GM19238 (cell line): ENCODE measurements around the gene CTDSPL2.
"Not testable (repeated sequence)": the region's sequence is repeated elsewhere in the genome, so short reads cannot be mapped to it uniquely, and the experiment has no call there.

Experiments
- DNase-seq: peaks from one replicate; pipeline ENCODE4 v3.0.0; 2011; ENCODE audit warnings: low spot score; ENCODE audit not compliant: insufficient read length

CTDSPL2 gene

DNA sequence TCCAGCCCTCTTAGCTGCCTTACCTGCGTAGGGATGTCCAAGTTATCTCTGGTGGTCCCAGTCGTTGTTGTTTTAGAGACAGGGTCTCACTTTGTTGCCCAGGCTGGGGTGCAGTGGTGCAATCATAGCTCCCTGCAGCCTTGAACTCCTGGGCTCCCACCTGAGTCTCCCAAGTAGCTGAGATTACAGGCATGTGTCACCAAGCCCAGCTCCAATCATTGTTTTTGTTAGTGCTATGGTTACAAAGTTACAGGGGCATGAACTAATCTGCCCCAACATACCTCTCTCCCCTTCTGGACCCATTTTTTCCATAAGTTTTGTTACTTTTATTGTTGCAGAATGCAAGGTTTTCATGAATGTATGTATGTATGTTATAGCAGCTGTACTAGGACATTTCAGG, 54.7 kb downstream of the CTDSPL2 start:
- DNase-seq = no peak

DNA sequence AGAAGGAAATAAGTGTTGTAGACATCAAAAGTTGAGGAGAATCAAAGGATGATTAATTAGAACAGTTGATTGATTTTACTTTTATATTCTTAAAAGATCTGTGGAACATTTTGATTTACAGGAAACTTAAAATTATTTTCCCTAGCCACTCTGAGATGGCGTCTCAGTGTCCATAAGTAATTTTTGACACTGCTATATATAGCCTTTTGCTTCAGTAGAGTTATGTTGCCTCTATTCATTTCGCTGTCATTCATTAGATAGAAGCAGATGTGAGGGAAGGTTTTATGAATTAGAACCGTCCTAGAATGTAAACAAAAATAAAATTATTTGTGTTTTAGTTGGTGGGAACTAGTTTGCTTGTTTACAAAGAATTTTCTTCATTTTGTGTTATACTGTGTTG, 58.5 kb downstream of the CTDSPL2 start:
- no peak for DNase-seq

- no peak for DNase-seq
These were observed 62.0 kb downstream of the CTDSPL2 start for GRCh38 chr15:44489464-44489863.

GRCh38 chr15:44490622-44491021, 63.2 kb downstream of the CTDSPL2 start:
- no peak for DNase-seq

DNA sequence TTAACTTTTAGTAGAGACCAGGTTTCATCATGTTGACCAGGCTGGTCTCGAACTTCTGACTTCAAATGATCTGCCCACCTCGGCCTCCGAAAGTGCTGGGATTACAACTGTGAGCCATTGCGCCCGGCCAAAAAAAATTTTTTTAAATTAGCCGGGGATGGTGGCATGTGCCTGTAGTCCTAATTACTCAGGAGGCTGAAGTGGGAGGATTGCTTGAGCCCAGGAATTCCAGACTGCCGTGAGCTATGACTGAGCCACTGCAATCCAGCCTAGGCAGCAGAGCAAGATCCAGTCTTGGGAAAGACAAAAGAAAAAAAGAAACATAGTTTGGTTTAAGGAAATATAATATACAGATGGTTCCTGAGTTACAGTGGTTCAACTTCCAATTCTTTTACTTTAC, 64.6 kb downstream of the CTDSPL2 start:
- DNase-seq = no peak

DNA sequence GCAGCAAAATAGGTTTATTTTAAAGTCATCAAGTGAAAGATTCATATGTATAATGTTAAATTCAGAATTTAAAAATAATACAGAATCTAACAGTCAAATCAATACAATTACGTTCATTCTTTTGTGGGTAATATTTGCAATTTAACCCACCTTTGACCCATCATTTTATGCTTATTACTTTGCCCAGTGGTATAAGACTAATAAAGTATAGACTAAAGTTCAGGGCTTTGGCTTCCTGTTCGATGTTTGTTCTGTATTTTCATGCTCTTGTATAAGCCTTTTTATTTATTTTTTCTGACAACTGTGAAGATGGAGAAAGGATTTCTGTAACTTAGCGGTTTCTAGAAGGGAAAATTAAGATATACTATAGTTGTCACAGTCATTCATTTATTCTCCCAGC, 65.2 kb downstream of the CTDSPL2 start:
- DNase-seq = no peak

GRCh38 chr15:44495562-44495961, 68.1 kb downstream of the CTDSPL2 start:
- DNase-seq = no peak

GRCh38 chr15:44500555-44500954, 73.1 kb downstream of the CTDSPL2 start:
- no peak for DNase-seq

- DNase-seq = peak; percentile 13
These were observed 74.4 kb downstream of the CTDSPL2 start for GRCh38 chr15:44501768-44502366.

DNA sequence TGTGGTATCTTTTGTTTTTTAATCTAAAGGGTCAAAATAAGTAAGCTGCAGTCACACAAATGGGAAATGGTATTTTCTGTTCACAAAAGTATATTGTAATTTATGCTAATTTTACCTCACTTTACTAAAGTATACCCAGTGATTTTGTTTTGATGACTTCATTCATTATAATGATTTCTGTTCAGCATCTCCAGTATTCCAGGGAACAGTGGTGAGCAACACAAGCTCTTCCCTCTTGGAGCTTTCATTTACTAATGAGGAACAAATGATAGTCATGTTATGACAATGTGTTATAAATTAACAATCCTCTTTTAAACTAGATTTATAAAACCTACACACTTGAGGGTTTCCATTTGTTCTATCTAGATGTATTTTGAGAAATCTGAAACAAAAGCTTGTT, 89.0 kb downstream of the CTDSPL2 start:
- no peak for DNase-seq

GRCh38 chr15:44519537-44519936, 92.1 kb downstream of the CTDSPL2 start:
- no peak for DNase-seq

GRCh38 chr15:44525018-44525417, 97.6 kb downstream of the CTDSPL2 start:
- no peak for DNase-seq

GRCh38 chr15:44527241-44527640, 99.8 kb downstream of the CTDSPL2 start:
- DNase-seq = no peak

DNA sequence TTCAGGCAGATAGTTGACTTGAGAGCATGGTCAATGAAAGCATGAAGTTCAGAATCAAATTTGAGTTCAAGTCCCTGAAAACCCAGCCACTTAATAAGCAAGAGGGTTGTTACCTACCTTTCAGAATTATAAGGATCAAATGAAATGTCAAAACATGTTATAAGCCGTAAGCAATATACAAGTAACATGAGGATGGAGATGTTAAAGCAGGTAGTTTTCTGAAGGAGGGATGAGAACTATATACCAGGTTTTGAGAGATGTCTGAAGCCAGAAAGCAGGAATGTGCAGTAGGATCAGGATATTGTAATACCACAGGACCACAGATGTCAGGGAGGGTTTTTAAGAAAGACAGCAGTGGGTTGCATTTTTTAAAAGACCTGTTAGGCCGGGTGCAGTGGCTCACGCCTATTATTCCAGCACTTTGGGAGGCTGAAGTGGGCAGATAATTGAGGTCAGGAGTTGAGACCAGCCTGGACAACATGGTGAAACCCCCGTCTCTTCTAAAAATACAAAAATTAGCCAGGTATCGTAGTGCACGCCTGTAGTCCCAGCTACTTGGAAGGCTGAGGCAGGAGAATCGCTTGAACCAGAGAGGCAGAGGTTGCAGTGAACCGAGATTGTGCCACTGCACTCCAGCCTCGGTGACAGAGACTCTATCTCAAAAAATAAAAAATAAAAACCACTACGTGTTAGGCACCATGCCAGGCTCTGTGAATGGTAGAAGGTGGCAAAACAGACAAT, 102.6 kb downstream of the CTDSPL2 start:
- no peak for DNase-seq

DNA sequence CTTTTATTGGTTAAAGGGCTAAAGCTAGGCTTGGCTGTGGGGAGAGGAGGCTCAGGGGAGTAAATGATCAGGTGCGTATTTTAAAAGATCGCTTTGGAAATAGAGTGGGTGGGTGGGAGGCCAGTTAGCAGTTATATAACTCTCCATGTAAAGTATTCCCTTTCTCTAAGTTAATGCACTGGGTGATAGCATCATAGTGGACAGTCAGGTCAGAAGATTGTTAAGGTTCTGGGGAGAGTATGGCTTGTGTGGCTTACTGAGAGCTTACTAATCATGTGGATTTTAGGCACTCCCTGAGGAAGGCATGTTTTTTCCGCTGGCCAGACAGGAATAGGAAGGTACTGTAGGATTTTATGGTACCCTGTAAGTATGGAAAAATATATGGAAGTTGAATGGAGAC, 103.2 kb downstream of the CTDSPL2 start:
- DNase-seq = no peak

DNA sequence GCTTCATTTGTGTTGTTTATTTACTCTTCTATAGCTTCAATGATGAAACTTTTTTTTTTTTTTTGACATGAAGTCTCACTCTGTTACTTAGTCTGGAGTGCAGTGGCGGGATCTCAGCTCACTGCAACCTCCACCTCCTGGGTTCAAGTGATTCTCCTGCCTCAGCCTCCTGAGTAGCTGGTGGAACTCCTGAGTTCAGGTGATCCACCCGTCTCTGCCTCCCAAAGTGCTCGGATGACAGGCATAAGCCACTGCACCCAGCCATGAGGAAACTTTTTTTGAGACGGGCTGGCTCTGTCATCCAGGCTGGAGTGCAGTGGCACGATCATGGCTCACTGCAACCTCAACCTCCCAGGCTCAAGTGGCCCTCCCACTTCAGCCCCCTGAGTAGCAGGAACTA, 104.8 kb downstream of the CTDSPL2 start:
- not testable (repeated sequence) for DNase-seq

- DNase-seq = no peak
These were observed 105.3 kb downstream of the CTDSPL2 start for GRCh38 chr15:44532689-44533088.

DNA sequence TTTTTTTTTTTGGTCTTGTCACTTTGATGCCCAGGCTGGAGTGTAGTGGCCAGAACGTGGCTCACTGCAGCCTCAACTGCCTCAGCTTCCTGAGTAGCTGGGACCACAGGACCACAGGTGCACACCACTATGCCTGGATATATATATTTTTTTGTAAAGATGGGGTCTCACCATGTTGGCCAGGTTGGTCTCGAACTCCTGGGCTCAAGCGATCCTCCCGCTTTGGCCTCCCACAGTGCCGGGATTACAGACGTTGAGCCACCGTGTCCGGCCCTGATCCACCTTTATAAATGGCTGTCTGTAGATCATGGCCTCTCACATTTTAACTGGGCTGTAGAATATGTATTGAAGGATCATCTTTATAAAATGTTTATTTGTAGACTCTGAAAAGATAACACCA, 107.7 kb downstream of the CTDSPL2 start:
- no peak for DNase-seq

DNA sequence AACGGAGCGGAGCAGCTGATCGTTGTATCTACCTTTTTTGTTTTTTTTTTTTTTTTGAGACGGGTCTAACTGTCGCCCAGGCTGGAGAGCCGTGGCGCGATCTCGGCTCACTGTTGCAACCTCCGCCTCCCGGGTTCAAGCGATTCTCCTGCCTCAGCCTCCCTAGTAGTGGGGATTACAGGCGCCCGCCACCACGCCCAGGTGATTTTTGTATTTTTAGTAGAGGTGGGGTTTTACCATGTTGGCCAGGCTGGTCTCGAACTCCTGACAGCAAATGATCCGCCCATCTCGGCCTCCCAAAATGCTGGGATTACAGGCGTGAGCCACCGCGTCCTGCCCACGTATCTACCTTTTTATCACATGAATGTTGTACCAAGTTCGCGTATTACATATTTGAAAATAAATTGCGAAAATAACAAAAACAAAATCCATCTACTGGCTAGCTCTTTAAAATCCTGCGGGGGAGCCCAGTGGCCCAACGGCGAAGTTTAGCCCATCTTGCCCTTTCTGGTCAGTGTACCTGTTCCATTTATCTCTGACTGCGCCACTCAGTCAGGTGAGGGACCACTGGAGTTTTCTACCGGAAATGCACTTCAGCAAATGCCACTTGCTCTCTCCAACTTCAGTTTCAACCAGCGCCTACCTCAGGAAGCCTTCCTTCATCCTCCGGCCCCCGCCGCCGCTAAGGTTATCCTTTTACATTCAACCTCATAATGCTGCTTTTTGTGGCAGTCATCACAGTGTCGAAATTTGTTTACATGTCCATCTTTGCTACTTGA, 108.3 kb downstream of the CTDSPL2 start:
- no peak for DNase-seq

- DNase-seq = peak; percentile 58
These were observed 109.0 kb downstream of the CTDSPL2 start for GRCh38 chr15:44536302-44536961.

GRCh38 chr15:44536962-44537734, 109.7 kb downstream of the CTDSPL2 start, which contains the start of gene EIF3J:
Gene EIF3J (plus strand): TSS chr15:44537147. CDS start chr15:44537195, 48 bp downstream.
- peak; percentile 87 for DNase-seq
